ENCODE data around the gene MZF1.

The MZF1 gene

DNA sequence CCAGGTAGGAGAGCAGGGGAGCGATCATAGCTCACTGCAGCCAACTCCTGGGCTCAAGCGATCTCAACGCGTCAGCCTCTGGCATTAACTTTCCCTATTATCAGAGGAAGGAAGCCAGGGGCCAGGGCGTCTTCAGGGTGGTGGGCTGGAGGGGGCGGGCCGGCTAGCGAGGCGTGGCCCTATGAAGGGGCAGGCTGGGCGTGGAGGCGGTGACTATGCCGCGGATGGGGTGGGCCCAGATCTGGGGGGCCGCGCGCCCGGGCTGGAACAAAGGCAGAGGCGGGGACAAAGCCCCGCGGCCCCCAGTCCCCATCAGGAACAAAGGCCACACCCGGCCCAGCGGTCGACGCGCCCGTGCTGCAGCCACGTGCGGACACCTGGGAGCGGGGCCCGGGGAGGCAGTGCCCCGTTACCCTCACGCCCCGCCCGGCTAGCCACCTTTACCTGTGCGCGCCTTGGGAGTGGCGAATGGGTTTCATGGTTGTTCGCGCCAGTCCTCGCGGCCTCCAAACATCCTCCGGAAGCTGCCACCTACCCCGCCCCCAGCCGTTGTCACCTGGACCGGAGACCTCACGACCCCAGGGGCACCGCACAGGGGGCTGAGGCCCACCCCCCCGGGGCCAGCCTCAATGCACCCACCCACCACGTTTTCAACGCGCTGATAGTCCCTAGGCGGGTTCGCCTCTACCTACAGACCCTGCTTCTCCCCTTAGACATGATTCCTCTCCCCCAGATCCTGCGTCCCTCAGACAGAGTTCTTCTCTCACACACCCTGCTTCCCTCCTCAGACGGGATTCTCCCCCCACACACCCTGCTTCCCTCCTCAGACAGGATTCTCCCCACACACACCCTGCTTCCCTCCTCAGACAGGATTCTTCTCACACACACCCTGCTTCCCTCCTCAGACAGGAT, 34.6 kb downstream of the MZF1 start:
- peak; percentile 78 for DNase-seq

DNA sequence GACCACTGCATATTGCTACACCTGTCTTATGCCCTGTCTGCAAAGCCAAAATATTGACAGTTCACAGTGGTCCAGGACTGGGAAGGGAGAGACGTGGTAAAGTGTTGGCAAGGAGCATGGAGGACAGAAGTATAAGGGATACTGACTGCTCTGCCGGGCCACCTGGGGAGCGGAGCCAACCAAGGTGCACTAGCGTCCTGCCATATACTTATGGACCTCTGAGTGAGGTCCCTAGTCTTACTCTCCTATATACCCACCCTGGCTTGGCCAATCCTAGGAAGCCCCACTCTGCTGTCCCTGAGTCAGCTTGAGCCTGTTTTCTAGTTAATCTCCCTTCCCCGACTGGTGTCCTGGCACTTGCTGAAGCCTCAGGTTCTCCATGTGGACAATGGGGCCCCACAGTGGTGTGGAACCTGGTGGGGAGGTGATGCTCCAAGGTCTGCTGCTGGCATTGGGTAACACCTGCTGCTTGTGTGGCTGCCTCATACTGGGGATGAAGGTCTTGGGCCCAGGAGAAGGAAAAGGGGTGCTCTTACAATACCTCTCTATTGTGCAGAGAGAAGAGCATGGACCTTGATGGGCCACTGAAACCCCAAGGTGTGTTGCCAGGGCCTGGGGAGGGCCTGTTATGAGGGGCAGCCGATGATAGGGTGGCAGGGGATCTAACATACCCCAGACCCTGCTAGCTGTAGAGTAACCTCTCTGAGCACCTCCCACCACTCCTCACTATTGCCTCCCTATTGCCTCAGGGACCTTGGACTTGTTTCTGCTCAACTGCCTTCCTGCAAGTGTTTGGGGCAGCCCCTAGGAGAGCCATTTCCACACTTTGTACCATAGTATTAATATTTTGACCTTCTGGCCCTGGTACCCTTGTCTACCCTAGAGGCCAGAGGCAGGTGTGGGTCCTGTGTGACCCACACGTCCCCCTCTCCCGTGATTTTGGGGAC, 36.0 kb downstream of the MZF1 start:
- peak; percentile 56 for DNase-seq

DNA sequence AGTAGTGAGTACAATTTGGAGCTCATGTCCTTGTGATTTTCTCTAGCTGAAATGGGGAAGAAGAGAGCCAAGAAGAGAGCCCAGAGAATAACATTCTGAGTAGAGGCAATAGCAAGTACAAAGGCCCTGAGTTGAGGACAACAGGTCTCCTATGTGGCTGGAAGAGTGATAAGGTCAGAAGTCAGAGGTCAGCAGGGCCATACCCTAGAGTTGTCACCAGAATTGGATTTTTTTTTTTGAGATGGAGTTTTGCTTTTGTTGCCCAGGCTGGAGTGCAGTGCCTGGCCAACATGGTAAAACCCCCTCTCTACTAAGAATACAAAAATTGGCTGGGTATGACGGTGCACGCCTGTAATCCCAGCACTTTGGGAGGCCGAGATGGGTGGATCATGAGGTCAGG, 37.3 kb downstream of the MZF1 start:
- no peak for DNase-seq

DNA sequence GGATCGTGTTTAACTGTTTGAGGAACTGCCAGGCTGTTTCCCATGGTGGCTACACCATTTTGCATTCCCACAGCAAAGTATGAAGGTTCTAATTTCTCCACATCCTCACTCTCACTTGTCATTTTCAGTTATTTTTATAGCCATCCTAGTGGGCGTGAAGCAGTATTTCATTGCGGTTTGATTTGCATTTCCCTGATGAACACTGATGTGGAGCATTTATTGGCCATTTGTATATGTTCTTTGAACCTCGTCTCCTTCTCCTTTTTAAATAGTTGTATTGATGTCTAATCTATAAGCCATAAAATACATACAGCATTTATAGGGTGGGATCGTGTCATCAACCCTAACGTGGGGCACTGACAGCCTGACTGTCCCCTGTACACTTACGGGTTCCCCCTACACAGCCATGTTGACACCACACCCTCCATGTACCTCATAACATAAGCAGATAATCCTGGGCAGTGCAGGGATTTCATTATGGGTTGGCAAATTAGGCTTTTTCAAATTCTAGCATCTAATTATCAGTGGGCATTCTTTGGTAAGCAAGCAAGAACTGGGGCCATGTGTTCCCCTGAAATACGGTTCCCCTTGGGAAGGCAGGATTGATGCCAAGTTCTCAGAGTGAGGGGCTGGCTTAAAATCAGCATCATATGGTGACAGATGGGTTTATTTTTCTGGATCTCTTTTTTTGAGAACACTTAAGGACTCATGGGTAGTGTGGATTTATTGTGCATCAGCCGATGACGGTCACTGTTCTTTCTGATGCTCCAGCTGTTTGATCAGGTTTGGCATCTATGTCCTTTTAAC, 41.9 kb downstream of the MZF1 start:
- no peak for DNase-seq

DNA sequence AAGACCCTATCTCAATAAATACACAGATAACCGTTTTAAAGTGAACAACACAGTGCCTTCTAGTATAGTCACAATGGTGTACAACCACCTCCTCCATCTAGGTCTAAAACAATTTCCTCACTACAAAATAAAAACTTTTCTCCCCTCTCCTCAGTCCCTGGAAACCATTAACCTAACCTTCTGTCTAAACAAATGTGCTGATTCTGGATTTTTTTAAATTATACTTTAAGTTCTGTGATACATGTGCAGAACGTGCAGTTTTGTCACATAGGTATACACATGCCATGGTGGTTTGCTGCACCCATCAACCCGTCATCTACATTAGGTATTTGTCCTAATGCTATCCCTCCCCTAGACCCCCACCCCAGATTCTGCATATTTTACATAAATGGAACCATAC, 43.7 kb downstream of the MZF1 start:
- no peak for DNase-seq

DNA sequence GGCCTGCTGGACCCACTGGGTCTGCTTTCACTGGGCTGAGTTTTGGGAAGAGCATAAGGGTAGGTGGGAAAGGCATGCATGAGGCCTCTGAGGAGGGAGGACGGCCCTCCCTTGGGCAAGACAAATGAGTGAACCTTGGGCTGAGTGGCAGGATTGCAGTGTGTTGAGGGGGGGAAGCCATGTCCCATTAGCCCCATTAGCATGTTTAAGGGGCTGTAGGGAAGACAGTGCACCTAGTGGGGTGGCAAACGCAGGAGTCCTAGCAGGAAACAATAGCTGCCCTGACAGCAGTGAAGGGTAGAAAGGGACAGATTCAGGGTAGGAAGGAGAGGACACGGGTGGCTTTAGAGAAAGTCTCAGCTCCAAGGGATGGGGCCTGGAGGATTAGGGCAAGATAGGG, 50.4 kb downstream of the MZF1 start:
- DNase-seq: no peak

DNA sequence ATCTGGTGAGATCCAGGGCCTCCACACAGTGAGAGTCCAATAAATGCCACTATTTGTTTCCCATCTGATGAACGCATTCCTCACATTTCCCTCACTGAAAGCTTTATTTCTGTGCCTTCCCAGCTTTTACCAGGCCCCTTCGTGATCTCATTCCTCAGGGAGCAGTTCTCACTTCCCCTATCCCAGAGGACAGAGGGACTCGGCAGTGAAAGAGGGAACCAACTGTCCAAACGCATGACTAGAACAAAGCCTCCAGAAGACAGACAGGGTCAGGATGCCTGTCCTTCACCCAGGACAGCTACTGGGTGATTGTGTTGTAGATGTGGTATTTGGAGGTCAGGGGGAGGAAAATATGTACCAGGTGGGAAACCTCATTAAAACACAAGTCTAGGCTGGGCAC, 51.5 kb downstream of the MZF1 start:
- DNase-seq: no peak

DNA sequence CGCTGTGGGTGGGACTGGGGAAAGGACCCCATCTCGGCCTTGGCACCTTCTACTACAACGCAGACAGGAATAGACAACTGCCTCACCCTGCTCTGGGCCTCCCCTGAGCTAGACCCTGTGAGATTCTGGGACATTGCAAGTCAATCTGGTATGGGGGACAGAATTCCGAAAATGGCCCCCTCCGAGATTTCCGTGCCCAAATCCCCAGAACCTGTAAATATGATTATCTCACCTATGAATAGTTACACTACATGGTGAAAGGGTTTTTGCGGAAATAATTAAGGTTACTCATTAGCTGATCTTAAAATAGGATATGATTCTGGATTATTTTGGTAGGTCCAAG, 52.9 kb downstream of the MZF1 start:
- DNase-seq: no peak

DNA sequence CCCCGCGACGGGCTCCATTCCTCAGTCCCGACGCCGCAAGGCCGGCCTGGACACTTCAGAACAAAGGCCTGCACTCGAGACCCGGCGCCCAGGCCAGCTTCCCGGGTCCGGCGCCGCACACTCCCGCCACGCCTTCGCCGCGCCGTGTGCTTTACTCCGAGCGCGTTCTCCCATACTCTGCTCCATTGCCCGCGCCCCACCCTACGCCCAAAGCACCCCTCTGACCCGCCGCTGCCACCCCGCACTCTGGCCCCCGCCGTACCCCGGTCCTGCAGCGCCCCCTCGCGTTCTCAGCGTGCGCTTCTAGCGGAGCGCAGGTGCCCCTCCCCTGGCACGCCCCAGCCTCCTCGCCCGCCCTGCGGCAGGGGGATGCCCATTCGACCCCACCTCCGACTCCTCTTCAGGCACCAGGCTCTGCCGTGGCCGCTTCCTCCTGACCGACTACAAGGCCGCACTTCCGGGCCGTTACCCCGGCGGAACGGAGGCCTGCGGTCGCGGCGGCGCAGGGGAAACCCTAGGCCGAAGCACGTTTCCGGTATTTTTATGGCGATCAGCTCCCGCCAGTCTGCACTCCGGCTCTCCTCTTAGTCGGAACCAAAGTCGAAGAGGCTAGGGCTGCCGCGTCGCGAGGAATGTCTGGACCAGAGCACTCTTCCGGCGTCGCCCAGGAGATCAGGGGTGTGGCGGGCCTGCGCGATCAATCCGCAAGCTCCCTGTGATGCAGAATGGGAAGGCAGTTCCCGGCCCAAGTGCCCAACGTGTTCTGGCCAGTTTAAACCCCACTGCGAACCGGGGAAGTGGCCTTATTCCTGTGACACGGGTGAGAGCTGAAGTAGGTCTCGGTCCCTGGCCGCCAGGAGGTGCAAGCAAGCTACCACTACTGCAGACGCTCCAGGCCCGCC, 53.5 kb downstream of the MZF1 start, which contains the start of gene ZBTB45:
TSS of gene ZBTB45 (minus strand) at position 456 of the 902 bp plus-strand sequence. CDS start 2,137 bp downstream, outside the sequence.
- peak; percentile 95 for DNase-seq

DNA sequence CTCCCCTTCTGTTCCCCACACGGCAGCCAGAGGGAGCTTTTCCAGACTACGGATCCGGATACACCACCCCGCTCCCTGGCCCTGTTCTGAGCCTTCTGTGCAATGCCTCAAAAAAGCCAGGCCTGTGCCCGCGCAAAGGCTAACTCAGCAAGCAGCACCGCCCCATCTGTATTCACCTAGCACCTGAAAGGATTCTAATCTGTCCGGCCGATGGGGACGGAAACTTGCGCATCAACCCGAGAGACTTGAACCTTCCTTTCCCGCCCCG, 54.1 kb downstream of the MZF1 start:
- peak; percentile 79 for DNase-seq

DNA sequence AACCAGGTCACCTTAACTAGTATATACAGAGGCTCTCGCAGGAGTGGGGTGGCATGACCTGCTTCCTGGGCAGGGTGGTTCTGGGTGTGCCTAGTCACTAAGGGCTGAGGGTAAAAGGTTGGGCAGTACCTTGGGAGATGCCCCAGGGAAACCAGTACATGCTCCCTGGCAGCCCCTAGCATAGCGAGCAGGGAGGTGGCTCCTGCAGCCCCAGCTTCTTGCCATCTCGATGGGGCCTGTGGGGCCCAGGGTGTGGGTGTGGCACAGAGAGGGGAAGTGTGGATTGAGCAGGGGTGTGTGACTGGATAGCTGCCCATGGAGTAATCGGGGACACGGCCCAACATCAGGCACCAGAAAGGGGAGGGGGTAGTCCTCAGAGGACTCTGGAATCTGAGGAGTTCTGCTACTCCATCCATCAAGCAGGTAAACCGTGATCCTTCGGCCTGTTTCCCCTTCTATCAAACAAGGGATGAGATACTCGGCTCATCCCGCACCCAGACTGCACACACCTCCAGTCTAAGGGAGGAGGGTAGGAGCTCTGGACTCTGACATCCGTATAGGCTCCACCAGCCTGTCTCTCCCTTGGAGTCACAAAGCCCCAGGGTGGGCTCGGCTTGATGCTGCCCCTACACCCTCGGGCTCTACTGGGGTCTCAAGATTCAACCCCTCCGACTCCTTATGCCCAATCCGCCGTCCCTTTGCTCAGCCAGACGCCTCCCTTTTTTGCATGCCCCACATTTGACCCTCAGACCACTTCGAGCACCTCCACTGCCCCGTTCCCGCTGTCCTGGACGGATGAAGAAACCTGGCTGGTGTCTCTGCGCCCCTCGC, 54.7 kb downstream of the MZF1 start:
- no peak for DNase-seq

DNA sequence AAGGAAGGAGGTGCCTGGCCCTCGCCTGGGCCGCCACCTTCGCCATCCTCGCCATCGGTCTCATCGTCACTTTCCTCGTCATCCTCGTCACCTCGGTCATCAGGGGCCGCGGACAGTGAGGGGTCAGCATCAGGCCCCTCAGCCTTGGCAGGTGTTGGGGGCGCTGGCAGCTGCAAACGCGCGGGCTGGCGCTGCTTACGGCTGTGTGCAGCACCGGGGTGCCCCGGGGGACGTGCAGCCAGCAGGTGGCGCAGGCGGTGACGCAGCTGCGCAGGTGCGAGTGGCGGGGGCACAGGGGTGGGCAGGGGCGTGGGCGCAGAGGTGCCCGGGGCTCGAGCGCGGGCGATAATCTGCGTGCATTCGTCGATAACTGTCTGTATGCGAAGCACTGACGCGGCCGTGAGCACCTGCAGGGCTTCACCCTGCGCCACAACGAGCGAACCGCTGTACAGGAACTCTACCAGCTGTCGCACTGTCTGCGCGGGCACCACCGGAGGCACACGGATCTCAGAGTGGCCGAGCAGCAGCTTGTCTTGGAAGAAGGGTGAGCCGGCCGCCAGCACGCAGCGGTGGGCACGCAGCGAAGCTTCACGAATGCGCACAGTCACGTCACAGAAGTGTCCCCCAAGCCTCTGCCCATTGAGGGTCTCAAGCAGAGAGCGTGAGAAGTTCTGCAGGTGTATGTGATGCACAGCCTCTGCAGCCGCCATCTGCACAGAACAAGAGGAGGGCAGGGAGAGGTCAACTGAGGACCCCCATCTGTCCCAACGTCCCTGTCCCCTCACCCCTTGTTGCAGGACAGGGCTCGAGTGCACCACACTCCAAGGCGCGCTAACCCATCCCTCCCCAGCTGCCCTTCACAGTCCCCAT, 55.9 kb downstream of the MZF1 start:
- no peak for DNase-seq

DNA sequence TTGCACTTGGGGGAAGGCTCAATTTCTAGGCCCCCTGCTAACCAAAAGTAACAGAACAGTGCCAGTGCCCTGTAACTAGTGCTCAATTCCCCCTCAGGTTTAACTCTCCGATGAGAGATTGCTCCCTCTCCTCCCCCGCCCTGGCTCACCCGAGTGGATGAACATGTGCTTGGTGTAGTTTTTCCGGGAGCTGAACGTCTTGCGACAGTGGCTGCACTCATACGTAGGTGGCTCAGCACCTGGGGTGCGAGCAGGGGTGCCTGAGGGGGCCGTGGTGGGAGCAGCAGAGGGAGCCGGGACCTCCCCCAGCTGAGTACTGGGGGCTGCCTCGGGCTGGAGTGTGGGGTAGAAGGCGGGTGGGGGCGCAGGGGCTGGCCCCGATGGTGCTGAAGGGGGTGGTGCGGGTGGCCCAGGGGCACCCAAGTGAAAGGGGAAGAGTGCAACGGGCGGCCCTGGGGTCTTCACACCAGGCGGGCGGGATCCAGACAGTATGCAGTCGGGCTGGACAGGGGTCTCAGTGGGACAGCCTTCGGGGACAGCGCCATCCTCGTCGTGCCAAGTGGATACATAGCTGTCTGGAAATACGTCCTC, 56.8 kb downstream of the MZF1 start:
- DNase-seq: no peak

DNA sequence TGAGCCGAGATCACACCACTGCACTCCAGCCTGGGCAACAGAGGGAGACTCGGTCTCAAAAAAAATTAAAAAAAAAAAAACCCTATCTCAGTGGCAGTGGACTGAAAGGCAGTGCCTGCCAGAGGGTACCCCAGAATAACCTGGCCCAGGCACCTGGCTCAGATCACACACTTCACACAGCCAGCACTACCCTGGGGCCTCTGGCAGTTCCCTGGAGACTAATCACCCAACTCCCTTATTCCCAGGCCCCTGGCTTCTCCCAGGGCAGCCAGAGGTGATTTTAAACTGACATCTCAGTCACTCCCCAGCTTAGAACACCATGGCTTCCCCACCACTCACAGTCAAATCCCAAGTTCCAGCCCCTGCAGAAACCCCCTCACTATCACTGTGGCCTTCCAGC, 57.9 kb downstream of the MZF1 start:
- DNase-seq: no peak

DNA sequence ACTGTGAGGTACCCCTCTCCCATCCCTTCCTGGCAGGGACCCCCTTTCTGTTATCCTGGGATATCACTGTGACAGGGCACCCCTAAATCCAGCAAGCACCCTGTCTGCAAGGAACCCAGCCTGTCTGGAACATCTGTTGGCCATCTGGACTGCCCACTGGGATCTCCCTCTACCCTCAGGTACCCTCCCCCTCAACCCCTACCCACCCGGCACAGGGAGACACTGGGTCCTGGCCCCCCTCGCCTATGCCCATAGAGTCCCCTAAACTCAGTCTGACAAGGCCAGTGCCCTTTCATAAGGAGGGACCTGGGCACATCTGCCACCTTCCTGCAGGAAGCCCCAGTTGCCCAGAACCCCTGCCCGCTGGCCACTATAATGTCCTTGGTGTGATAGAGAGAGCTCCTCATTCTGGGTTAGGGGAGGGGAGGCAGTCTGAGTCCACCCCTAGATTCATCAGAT, 58.5 kb downstream of the MZF1 start:
- no peak for DNase-seq

DNA sequence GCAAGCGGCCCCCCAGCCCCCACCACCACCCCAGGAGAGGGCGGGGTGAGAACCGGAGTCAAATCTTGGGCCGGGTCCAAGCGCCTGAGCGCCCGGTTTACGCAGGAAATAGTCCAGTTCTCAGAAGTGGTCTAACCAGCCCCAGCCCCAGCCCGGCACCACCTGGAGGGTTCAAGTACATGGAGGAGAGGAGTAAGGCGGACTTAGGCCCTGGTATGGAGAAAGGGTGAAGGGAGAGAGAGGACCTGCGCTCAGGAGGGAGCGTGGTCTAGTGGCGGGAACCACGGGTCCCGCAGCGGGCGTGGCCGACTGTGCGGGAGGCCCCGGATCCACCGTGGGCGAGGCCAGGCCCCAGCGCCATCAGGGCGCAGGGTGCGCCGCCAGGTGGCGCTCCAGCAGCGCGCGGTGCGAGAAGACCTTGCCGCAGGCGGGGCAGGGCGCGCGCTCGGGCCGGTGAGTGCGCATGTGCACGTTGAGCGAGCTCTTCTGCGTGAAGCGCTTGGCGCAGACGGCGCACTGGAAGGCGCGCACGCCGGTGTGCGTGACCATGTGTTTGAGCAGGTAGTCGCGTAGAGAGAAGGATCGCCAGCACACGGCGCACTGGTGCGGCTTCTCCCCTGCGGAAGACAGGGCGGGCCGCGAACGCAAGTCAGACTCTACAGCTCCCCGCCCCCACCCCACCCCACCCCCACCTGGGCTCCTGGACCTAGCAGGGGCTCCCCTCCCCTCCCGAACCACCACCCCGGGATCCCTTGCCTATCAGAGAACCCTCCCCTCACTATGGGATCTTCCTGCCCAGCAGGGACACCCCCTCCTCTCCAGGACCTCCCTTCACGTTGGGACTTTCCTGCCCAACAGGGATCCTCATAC, 59.2 kb downstream of the MZF1 start:
- DNase-seq: peak; percentile 97

DNA sequence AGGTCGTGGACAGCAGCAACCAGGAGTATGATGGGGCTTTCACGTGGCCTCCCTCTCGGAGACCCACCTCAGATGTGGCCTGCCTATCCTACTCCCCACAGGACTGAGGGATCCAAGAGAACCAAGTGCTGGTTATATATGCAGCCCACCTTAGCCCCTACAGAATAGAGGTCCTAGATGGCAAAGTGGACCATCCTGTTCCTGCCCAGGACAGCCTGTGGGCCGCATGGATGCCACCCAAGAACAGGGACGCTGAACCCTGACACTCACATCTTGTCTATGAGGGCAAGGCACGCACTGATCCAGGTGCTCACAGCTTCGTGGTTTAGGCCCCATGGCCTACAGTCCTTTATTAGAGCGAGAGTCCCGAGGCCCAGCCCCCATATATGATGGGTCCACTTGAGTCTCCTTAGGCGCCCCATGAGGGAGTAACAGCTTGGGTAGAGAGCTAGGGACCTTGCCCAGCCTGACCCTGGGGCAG, 59.9 kb downstream of the MZF1 start:
- no peak for DNase-seq

Measured in activated effector memory CD4-positive, alpha-beta T cell treated with anti-CD3 and anti-CD28 coated beads, Interleukin-2, amount 50 U/mL, for 16 hours (primary cell).